SK-N-MC (cell line): ENCODE results near the gene TMPRSS11B.

Experiments
- EZH2 ChIP-seq: fragments of 200-600 bp; sonication (generic); IDR thresholded peaks from one replicate; pipeline ENCODE4 v1.6.1; 2017; ENCODE audit warnings: antibody characterized with exemption
- POLR2AphosphoS5 ChIP-seq: IDR thresholded peaks from 2 replicates; pipeline ENCODE4 v1.6.1; 2012; ENCODE audit warnings: mild to moderate bottlenecking, low read depth, low read length, borderline replicate concordance

DNA sequence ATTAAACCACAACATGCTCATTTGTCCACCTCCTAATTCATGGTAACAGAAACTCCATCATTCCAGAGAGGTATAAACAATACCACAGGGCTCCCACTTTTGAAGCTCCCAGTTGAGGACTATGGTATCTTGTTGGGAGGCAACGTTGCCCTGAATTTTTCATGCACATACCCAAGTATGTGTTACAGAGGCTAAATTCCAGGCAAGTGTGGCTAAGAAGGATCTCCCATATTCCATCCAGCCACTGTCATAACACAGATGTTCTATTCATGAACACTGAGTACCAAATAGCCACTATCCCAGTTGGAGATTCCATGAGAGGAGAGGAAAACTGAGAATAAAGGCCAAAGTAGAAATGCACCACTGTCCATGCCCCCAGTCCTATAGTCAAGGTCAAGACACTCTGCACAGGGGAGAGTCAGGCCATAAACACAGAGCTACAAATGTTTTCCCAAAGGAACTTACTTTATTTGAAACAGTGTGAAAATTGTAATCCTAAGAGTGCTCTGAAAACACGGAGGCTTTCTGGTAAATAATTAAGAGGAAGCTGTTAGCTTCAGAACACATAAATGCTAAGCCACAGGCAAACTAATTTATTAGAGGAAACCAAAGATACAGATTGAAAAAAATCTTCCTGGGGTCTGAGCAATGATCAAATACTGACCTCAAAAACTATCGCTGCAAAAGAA is 42.4 kb upstream of the TMPRSS11B start:
- no peak for TF ChIP-seq EZH2
- no peak for TF ChIP-seq POLR2AphosphoS5
